Astrocyte (in vitro differentiated cells and primary cell): ENCODE data around the gene TTC13. TPM values are rescaled to one million over a fixed set of nuclear protein-coding genes. Genes with fewer than 3 reads are reported as not detected.

Experiments used
- DNase-seq: peaks from one replicate; pipeline ENCODE4 v3.0.0-alpha.2; 2010; ENCODE audit warnings: low read depth
- FAIRE-seq: peaks from 2 replicates; lab custom pipeline; 2011; peaks lifted over from hg19 to GRCh38; lab: Jason Lieb, UNC
- H2AFZ ChIP-seq: 2 replicates; pipeline ENCODE4 v1.6.0; 2012; ENCODE audit warnings: low read depth, low read length, inconsistent platforms
- H3K27ac ChIP-seq: 2 replicates; pipeline ENCODE4 v1.5.1; 2011; ENCODE audit warnings: low read depth, low read length, inconsistent platforms
- H3K27me3 ChIP-seq: 2 replicates; pipeline ENCODE4 v1.6.0; 2011; ENCODE audit warnings: low read length, inconsistent platforms; ENCODE audit not compliant: insufficient read depth
- H3K36me3 ChIP-seq: 2 replicates; pipeline ENCODE4 v1.5.1; 2011; ENCODE audit warnings: low read length, inconsistent platforms; ENCODE audit not compliant: insufficient read depth
- H3K4me1 ChIP-seq: 2 replicates; pipeline ENCODE4 v1.5.1; 2011; ENCODE audit warnings: low read length, inconsistent platforms; ENCODE audit not compliant: insufficient read depth
- H3K4me2 ChIP-seq: 2 replicates; pipeline ENCODE4 v1.6.0; 2012; ENCODE audit warnings: low read length, inconsistent platforms
- H3K4me3 ChIP-seq: 2 replicates; pipeline ENCODE4 v1.5.1; 2011; ENCODE audit warnings: low read depth, mild to moderate bottlenecking, low read length, inconsistent platforms; ENCODE audit not compliant: insufficient read depth
- H3K79me2 ChIP-seq: 2 replicates; pipeline ENCODE4 v1.6.0; 2012; ENCODE audit warnings: mild to moderate bottlenecking, low read length, inconsistent platforms; ENCODE audit not compliant: insufficient read depth
- H3K9ac ChIP-seq: 2 replicates; pipeline ENCODE4 v1.6.0; 2012; ENCODE audit warnings: mild to moderate bottlenecking, low read length, inconsistent platforms
- H3K9me3 ChIP-seq: 2 replicates; pipeline ENCODE4 v1.5.1; 2012; ENCODE audit warnings: low read depth, mild to moderate bottlenecking, low read length, inconsistent platforms; ENCODE audit not compliant: insufficient read depth
- H4K20me1 ChIP-seq: 2 replicates; pipeline ENCODE4 v1.6.0; 2012; ENCODE audit warnings: low read length, inconsistent platforms; ENCODE audit not compliant: insufficient read depth
- H3K27ac Mint-ChIP-seq: one replicate; pipeline ENCODE4 v1.8.0; 2021; ENCODE audit warnings: mild to moderate bottlenecking, mixed read lengths; ENCODE audit not compliant: unreplicated experiment
- H3K27me3 Mint-ChIP-seq: one replicate; pipeline ENCODE4 v1.8.0; 2021; ENCODE audit warnings: low read depth, mixed read lengths; ENCODE audit not compliant: unreplicated experiment
- H3K36me3 Mint-ChIP-seq: one replicate; pipeline ENCODE4 v1.8.0; 2021; ENCODE audit warnings: low read depth, mixed read lengths; ENCODE audit not compliant: unreplicated experiment
- H3K4me1 Mint-ChIP-seq: one replicate; pipeline ENCODE4 v1.8.0; 2021; ENCODE audit warnings: low read depth, mixed read lengths; ENCODE audit not compliant: unreplicated experiment
- H3K4me3 Mint-ChIP-seq: one replicate; pipeline ENCODE4 v1.8.0; 2021; ENCODE audit warnings: mild to moderate bottlenecking, moderate library complexity, mixed read lengths; ENCODE audit not compliant: unreplicated experiment
- H3K9me3 Mint-ChIP-seq: one replicate; pipeline ENCODE4 v1.8.0; 2021; ENCODE audit warnings: mild to moderate bottlenecking, mixed read lengths; ENCODE audit not compliant: unreplicated experiment
- EZH2 ChIP-seq: IDR thresholded peaks from 2 replicates; pipeline ENCODE4 v1.6.1; 2012; ENCODE audit warnings: mild to moderate bottlenecking, low read length, inconsistent platforms; ENCODE audit not compliant: insufficient read depth
- total RNA-seq: library from RNA; stranded (reverse); gene quantifications from 2 replicates; pipeline ENCODE4 v1.2.1, GENCODE V29; 2021
- TF ChIP-seq, protein P1 (sequence below): IDR thresholded peaks from 2 replicates; pipeline ENCODE4 v1.5.1; 2011; ENCODE audit warnings: low read depth, mild to moderate bottlenecking, inconsistent platforms, low read length, moderate library complexity; ENCODE audit not compliant: insufficient read depth

Gene TTC13
- total RNA-seq, 1 donor from 2014 or later, result 13.0 TPM

DNA sequence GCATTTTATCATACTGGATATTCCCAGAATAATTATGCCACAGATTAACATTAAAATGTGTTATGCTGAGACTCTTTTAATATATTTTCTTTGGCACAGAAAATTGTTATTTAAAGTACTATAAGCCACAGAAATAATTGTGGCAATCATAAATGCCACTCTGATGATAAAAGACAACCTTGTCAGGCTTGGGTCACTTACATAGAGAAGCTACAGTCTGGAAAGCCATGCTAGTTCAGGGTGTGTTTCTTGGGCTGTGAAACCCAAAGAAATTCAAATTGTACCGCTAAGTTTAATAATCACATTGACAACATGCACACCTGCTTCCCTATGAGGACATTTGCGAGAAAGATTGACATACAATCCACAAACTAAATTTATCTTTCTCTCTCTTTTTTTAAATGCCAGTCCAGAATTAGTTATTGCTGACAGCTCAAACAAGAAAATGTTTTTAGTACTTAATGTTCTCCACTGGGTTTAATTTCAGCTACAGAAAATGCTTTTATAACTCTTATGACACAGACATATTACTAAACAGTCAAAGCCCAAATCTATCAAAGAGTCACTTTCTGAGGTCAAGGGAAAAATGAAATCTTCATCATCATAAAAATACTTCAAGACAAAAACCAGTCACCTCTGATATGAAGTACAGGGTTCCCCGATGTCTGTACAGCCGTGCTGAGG lies 38.7 kb downstream of the TTC13 start:
- Histone ChIP-seq H3K4me2 (no peak overlapping the region), H3K9ac (no peak overlapping the region), H3K36me3 (no peaks in the 10 kb centered on the region), H3K27me3 (no peaks in the 10 kb centered on the region), H2AFZ (no peak overlapping the region), H3K4me3 (no peak overlapping the region), H3K79me2 (no peaks in the 10 kb centered on the region), H4K20me1 (no peaks in the 10 kb centered on the region), H3K27ac (no peak overlapping the region), H3K4me1 (no peaks in the 10 kb centered on the region), H3K9me3 (no peaks in the 10 kb centered on the region)
- TF ChIP-seq EZH2, result no peak
- Mint-ChIP-seq H3K27ac (no peak overlapping the region), H3K9me3 (no peaks in the 10 kb centered on the region), H3K4me1 (peaks cover 13% of the 10 kb centered on the region), H3K27me3 (no peaks in the 10 kb centered on the region), H3K4me3 (no peak overlapping the region), H3K36me3 (peaks cover 4% of the 10 kb centered on the region)
- FAIRE-seq (no peak), DNase-seq (peak; percentile 22)

DNA sequence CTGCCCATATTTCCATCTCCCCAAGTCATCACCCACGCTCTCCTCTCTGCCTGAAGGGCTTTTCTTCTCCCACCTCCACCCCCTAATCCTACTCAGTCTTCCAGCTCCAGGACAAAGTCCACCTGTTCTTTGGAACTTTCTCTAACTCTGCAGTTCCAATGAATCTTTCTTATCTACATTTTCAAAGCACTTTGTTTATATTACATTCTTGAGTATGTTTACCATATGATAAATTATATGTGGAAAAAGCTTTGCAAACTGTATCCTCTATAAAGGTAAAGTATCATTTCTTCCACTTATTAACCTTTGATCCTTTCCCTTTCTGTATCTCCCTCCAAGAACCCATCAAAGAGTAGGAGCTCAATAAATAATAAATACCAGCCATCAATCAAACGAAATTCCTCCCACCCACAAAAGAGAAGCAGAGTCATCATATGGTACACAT lies 39.7 kb downstream of the TTC13 start:
- Histone ChIP-seq H2AFZ (no peak overlapping the region), H3K4me1 (no peaks in the 10 kb centered on the region), H3K79me2 (no peaks in the 10 kb centered on the region), H3K9me3 (no peaks in the 10 kb centered on the region), H3K27me3 (no peaks in the 10 kb centered on the region), H3K36me3 (no peaks in the 10 kb centered on the region), H3K4me3 (no peak overlapping the region), H3K27ac (no peak overlapping the region), H3K9ac (no peak overlapping the region), H3K4me2 (no peak overlapping the region), H4K20me1 (no peaks in the 10 kb centered on the region)
- Mint-ChIP-seq H3K4me3 (no peak overlapping the region), H3K36me3 (peaks cover 4% of the 10 kb centered on the region), H3K9me3 (no peaks in the 10 kb centered on the region), H3K27me3 (no peaks in the 10 kb centered on the region), H3K4me1 (peaks cover 13% of the 10 kb centered on the region), H3K27ac (no peak overlapping the region)
- no peak for FAIRE-seq
- DNase-seq, result no peak
- no peak for TF ChIP-seq EZH2
- TF ChIP-seq, protein P1, sequence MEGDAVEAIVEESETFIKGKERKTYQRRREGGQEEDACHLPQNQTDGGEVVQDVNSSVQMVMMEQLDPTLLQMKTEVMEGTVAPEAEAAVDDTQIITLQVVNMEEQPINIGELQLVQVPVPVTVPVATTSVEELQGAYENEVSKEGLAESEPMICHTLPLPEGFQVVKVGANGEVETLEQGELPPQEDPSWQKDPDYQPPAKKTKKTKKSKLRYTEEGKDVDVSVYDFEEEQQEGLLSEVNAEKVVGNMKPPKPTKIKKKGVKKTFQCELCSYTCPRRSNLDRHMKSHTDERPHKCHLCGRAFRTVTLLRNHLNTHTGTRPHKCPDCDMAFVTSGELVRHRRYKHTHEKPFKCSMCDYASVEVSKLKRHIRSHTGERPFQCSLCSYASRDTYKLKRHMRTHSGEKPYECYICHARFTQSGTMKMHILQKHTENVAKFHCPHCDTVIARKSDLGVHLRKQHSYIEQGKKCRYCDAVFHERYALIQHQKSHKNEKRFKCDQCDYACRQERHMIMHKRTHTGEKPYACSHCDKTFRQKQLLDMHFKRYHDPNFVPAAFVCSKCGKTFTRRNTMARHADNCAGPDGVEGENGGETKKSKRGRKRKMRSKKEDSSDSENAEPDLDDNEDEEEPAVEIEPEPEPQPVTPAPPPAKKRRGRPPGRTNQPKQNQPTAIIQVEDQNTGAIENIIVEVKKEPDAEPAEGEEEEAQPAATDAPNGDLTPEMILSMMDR, result no peak

DNA sequence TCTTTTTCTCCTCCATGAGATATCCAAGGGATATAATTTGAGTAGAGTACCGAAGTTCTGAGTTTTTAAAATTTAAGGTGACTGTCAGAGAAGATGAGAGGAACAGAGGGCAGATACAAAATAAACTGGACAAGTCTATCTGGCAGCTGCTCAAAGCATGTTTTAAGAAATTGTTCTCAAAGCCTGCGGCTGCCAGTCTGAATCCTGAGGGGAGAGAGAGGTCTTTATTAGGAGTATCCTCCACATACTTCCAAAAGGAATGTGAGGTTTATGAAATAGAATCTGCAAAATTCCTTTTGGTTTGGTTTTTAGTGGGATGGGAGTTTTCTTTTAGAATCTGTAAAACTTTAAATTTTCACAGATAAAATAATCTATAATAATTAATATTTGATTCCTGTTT lies 41.3 kb downstream of the TTC13 start:
- no peak overlapping the region for H3K4me2 ChIP-seq
- H3K9ac ChIP-seq, result no peak overlapping the region
- no peaks in the 10 kb centered on the region for H3K4me1 ChIP-seq
- Mint-ChIP-seq H3K9me3 (no peaks in the 10 kb centered on the region), H3K27ac (no peak overlapping the region), H3K27me3 (no peaks in the 10 kb centered on the region), H3K4me1 (peaks cover 13% of the 10 kb centered on the region), H3K36me3 (peaks cover 6% of the 10 kb centered on the region), H3K4me3 (no peak overlapping the region)
- no peaks in the 10 kb centered on the region for H3K9me3 ChIP-seq
- H3K27me3 ChIP-seq, result no peaks in the 10 kb centered on the region
- H4K20me1 ChIP-seq, result no peaks in the 10 kb centered on the region
- DNase-seq (peak; percentile 35), FAIRE-seq (no peak)
- no peak for TF ChIP-seq EZH2
- TF ChIP-seq, protein P1, result no peak
- no peaks in the 10 kb centered on the region for H3K36me3 ChIP-seq
- H3K79me2 ChIP-seq, result no peaks in the 10 kb centered on the region
- no peak overlapping the region for H3K4me3 ChIP-seq
- no peak overlapping the region for H3K27ac ChIP-seq
- no peak overlapping the region for H2AFZ ChIP-seq
